ENCODE results near the gene MED15. TPM values are rescaled to one million over a fixed set of nuclear protein-coding genes. Genes with fewer than 3 reads are reported as not detected.
A peak's percentile ranks its signal among the peaks of the same experiment; 100 is the strongest.

Gene MED15
- total RNA-seq, 8 experiments from 2014 or later: 14.3 to 48.2 (median 22.8) TPM

DNA sequence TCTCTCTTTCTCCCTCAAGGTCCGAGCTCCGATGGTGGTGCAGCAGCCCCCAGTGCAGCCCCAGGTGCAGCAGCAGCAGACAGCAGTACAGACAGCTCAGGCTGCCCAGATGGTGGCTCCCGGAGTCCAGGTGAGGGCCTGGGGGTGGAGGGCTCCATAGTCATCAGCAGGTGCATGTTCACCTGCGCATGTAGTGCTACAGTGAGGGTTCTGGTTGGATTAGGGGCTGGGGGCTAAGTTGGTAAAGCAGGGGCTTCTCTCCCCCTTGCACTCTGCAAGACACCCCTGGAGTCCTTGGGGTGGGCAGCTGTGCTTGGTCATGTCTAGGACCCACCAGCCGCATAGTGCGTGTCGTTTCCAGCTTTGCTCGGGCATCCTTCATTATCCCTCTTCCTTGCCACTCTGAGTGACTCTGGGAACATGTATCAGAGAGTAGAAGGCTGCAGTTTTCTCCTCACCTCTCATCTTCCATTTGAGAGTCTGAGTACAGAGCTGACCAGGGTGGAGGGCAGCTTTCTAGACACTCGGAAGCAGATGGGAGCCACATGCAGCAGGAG lies 61.2 kb downstream of the MED15 start:
- H3K4me1 ChIP-seq (replicated peaks in 1 of 2): no peaks in the 10 kb centered on the region
- ATAC-seq (replicated peaks in 6 of 8): no peak
- in situ Hi-C loops (cut with MboI; ENCODE audit: low pct_unique_long_range_greater_than_20kb in 2 of 9, low sequenced_read_pairs in 9 of 9, unreplicated experiment in 9 of 9): loop anchor here in 1 of 9 experiments (25.0 kb wide), 1 partner anchor 94 kb away; no protein-coding TSS in a partner anchor
- H3K27ac ChIP-seq: no peak overlapping the region
- WGBS, 10 experiments: 96 to 100% (median 99%) methylated on average over 2 to 8 of the region's 9 CpGs; no CpG with 5 or more reads in 6 of the 10 experiments
- H3K4me3 ChIP-seq: no peak overlapping the region

DNA sequence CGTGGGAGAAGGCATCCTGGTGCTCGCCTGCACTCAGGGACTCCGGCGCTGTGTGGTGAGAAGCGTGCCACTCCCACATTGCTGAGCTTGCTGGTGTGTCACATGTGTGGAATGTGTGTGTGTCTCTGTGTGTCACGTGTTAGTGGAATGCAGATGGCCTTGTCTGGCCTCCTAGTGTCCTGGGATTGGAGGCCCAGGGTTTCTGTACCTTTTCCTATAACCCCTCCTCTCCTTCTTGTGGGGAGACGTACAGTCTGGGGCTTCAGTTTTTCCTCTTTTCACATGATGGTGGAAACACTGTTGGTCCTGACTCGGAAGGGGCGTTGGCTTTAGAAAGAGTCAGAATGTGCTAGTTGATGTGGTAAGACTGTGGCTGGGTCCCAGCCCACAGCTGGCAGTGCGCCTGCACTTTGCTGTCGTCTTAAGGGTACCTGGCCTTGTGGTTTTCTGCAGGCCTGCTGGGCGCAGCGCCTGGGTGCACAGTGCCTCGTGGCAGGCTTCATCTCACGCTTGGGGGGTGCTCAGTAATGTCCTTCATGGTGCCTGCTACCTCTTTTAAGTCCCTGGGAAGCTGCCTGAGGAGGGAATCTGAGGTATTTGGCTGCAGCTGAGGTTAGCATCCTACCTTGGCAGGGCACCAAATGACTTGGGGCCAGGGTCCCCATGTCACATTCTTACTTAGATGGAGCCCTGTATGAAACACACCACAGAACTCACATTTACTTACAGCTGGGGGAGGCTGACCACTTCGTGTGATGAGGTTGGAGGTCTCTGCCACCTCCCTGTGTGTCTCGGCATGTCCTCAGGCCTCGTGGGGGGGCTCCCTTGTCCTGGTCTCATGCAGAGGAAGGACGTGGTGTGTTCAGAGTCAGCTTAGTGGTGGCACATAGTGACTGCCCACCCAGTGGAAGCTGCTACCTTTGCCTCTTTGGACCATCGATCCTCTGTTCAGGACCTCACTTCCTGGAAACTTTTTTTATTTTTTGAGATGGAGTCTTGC lies 61.9 kb downstream of the MED15 start:
- in situ Hi-C loops (cut with MboI; ENCODE audit: low pct_unique_long_range_greater_than_20kb in 2 of 9, low sequenced_read_pairs in 9 of 9, unreplicated experiment in 9 of 9): loop anchor here in 1 of 9 experiments (25.0 kb wide), 1 partner anchor 93 kb away; no protein-coding TSS in a partner anchor
- H3K4me1 ChIP-seq (replicated peaks in 1 of 2): no peaks in the 10 kb centered on the region
- ATAC-seq (replicated peaks in 6 of 8): peak in 4 of 8 experiments; percentile 25 to 94 (median 90)
- no peak overlapping the region for H3K4me3 ChIP-seq
- H3K27ac ChIP-seq: peak overlapping the region in 1 of 2 donors; percentile 39
- WGBS, 10 experiments: 0 to 98% (median 80%) methylated on average over 1 to 7 of the region's 20 CpGs; no CpG with 5 or more reads in 1 of the 10 experiments

DNA sequence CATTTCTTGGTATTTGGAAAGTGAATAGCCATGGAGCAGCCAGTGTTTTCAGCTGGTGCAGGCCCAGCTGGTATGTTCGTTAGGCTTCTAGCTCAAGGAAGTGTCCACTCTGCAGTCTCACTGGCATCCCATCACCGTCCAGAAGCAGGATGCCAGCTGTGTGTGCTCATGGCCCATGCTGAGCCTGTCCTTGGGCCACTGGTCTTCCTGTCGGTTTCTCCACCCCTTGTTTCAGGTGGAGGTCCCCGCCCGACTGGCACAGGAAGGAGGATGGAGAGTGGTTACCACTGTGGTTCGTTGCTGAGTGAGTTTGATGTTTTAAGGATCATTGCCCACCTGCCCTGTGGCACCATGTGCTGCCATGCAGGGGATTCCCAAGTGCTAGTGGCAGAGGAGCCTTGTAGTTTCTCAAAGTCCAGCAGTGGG lies 63.7 kb downstream of the MED15 start:
- Histone ChIP-seq H3K4me1 (replicated peaks in 1 of 2) (no peaks in the 10 kb centered on the region), H3K4me3 (no peak overlapping the region), H3K27ac (peak overlapping the region in 1 of 2 donors; percentile 65)
- WGBS, 10 experiments: 50 to 100% (median 100%) methylated on average over 1 to 4 of the region's 6 CpGs; no CpG with 5 or more reads in 6 of the 10 experiments
- in situ Hi-C loops (cut with MboI; ENCODE audit: low pct_unique_long_range_greater_than_20kb in 2 of 9, low sequenced_read_pairs in 9 of 9, unreplicated experiment in 9 of 9): loop anchor here in 1 of 9 experiments (25.0 kb wide), 1 partner anchor 91 kb away; no protein-coding TSS in a partner anchor
- no peak for ATAC-seq (replicated peaks in 6 of 8)

DNA sequence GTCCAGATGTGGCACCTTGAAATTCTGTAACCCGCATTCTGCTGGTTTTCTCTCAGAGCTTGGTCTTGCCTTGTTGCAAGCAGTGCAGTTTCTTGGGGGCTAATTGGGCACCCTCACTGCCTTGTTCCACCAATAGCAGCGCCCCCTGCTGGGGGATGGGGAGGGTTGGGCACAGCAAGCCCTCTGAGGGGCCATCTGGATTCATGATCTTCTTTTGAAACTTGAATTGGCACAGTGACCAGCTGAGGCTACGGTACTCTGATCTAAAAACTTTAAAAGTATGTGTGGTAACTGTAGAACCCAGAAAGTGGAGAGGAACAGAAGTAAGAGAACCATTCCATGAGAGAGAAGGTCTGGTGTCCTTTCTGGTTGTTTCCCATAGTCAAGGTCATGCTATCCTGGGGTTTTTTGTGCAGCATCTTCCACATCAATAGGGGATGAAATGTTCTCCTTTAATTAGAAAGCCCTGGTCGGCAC lies 64.2 kb downstream of the MED15 start:
- Histone ChIP-seq H3K4me3 (no peak overlapping the region), H3K27ac (no peak overlapping the region), H3K4me1 (replicated peaks in 1 of 2) (no peaks in the 10 kb centered on the region)
- ATAC-seq (replicated peaks in 6 of 8): peak in 1 of 8 experiments; percentile 23
- 0 to 100% (median 87%) methylated on average over 1 to 3 of the region's 4 CpGs; no CpG with 5 or more reads in 2 of the 10 experiments for WGBS, 10 experiments
- in situ Hi-C loops (cut with MboI; ENCODE audit: low pct_unique_long_range_greater_than_20kb in 2 of 9, low sequenced_read_pairs in 9 of 9, unreplicated experiment in 9 of 9): loop anchor here in 1 of 9 experiments (25.0 kb wide), 1 partner anchor 91 kb away; no protein-coding TSS in a partner anchor

DNA sequence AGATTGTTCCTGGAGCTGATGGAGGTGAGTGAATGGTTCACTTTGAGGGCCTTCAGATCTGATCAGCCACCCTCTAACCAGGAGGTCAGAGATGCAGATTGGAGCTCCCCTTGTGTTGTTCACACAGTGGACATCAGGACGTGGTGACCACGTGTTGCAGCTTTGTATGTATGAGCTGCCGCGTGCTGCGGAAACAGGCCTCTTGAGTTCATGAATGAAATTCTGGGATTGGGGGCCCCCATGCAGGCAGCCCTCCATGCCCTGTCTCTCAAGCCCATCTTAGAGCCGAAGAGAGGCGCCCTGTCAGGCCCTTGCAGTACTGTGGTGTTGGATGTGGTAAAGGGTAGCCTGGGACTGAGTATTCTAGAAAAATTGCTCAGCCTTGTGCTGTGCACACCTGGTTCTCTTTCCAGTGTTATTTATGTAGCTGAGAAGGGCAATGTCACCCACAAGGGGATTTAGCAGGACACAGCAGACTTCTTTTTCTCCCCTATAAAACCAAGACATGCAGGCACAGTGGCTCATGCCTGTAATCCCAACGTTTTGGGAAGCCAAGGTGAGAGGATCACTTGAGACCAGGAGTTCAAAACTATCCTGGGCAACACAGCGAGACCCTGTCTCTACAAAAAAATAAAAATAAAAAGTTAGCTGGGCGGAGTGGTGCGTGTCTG lies 64.9 kb downstream of the MED15 start:
- no peak overlapping the region for H3K27ac ChIP-seq
- no peak for ATAC-seq (replicated peaks in 6 of 8)
- WGBS, 10 experiments: 83 to 100% (median 97%) methylated on average over 1 to 7 of the region's 11 CpGs; no CpG with 5 or more reads in 3 of the 10 experiments
- in situ Hi-C loops (cut with MboI; ENCODE audit: low pct_unique_long_range_greater_than_20kb in 2 of 9, low sequenced_read_pairs in 9 of 9, unreplicated experiment in 9 of 9): loop anchor here in 1 of 9 experiments (25.0 kb wide), 1 partner anchor 90 kb away; no protein-coding TSS in a partner anchor
- H3K4me1 ChIP-seq (replicated peaks in 1 of 2): no peaks in the 10 kb centered on the region
- no peak overlapping the region for H3K4me3 ChIP-seq

DNA sequence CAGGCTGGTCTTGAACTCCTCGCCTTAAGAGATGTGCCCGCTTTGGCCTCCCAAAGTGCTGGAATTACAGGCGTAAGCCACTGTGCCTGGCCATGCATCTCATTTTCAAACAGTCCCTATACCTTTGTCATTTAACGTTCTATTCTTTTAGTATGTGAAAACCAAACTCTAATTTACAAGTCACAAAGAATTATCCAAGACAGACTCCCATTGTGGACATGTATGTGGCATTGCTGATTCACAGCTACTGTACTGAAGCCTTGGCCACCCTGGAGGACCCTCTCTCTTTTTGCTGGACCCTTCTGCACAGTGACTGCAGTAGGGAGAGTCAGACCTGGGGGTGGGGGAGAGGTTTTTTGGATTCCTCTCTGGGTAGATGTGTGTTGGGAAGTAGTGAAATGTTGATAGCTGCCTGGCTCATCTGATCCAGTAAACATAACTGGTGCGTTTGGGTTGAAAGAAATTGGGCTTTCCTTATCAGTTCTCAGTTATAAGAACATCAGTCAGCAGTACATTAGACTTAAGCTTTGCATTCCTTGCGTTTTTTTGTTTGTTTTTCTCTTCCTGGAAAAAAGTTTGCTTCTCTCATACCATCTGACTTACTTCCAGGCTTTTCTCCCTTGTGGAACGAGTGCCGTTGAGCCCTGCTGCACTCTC lies 65.9 kb downstream of the MED15 start:
- H3K27ac ChIP-seq: no peak overlapping the region
- H3K4me3 ChIP-seq: no peak overlapping the region
- 70 to 100% (median 93%) methylated on average over 1 to 7 of the region's 8 CpGs for WGBS, 10 experiments
- in situ Hi-C loops (cut with MboI; ENCODE audit: low pct_unique_long_range_greater_than_20kb in 2 of 9, low sequenced_read_pairs in 9 of 9, unreplicated experiment in 9 of 9): loop anchor here in 1 of 9 experiments (25.0 kb wide), 1 partner anchor 89 kb away; no protein-coding TSS in a partner anchor
- H3K4me1 ChIP-seq (replicated peaks in 1 of 2): no peaks in the 10 kb centered on the region
- ATAC-seq (replicated peaks in 6 of 8): no peak

DNA sequence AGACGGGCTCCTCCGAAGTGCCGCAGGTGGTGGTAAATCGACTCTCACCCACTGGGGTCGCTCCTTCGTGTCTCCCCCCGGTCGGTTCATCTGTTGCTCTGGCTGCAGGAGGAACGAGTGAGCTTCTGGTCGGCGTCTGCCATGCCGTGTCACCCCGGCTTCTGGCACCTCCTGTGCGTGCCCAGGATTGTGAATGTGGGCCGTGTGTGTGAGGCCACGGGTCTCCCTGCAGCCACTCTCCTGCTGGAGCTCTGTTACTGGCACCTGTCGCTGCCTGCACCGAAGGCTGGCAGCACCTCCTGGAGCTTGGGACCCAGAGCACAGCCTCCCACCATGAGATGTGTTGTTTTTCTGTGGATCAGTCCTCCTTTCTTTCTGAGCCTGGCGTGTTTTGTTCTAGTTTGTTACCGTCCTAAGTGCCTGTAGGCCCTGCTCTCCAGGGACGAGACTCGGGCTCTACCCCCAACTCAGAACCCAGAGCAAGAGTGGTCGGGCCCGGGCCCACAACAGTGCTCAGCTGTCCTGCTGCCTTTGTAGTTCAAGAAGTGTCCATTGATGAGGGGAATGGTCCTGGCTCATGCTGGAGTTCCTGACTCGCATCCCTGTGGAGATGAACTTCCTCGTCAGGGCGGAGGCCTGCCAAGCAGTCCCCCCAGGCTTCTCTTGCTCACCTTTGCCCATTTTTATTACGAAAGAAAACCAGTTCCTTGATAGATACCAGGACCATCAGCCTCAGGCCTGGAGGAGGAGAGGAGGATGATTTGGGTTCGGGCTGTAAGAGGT lies 66.6 kb downstream of the MED15 start:
- no peaks in the 10 kb centered on the region for H3K4me1 ChIP-seq (replicated peaks in 1 of 2)
- no peak overlapping the region for H3K27ac ChIP-seq
- no peak overlapping the region for H3K4me3 ChIP-seq
- in situ Hi-C loops (cut with MboI; ENCODE audit: low pct_unique_long_range_greater_than_20kb in 2 of 9, low sequenced_read_pairs in 9 of 9, unreplicated experiment in 9 of 9): loop anchor here in 1 of 9 experiments (25.0 kb wide), 1 partner anchor 88 kb away; no protein-coding TSS in a partner anchor
- no peak for ATAC-seq (replicated peaks in 6 of 8)
- WGBS, 10 experiments: 75 to 100% (median 87%) methylated on average over 3 to 14 of the region's 29 CpGs; no CpG with 5 or more reads in 1 of the 10 experiments

DNA sequence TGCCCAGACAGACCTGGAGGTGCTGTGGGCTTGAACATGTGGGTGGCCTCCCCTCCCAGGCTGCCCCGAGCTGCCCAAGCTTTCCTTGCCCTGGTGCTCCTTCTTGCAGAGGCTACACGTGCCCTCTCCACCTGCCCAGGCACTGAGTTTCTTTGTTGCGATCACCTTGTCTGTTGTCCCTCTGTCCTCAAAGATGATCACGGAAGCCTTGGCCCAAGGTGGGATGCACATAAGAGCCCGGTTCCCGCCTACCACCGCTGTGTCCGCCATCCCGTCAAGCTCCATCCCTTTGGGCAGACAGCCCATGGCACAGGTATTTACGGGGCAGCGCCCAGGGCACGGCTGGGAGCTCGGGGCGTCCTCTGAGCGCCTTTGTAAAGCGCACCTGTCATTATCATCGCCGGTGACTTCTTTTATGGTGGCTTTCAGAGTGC lies 67.5 kb downstream of the MED15 start:
- Histone ChIP-seq H3K4me3 (no peak overlapping the region), H3K4me1 (replicated peaks in 1 of 2) (no peaks in the 10 kb centered on the region), H3K27ac (no peak overlapping the region)
- ATAC-seq (replicated peaks in 6 of 8): no peak
- in situ Hi-C loops (cut with MboI; ENCODE audit: low pct_unique_long_range_greater_than_20kb in 2 of 9, low sequenced_read_pairs in 9 of 9, unreplicated experiment in 9 of 9): loop anchor here in 1 of 9 experiments (25.0 kb wide), 1 partner anchor 87 kb away; no protein-coding TSS in a partner anchor
- 93 to 100% (median 96%) methylated on average over 3 to 17 of the region's 18 CpGs; no CpG with 5 or more reads in 2 of the 10 experiments for WGBS, 10 experiments

DNA sequence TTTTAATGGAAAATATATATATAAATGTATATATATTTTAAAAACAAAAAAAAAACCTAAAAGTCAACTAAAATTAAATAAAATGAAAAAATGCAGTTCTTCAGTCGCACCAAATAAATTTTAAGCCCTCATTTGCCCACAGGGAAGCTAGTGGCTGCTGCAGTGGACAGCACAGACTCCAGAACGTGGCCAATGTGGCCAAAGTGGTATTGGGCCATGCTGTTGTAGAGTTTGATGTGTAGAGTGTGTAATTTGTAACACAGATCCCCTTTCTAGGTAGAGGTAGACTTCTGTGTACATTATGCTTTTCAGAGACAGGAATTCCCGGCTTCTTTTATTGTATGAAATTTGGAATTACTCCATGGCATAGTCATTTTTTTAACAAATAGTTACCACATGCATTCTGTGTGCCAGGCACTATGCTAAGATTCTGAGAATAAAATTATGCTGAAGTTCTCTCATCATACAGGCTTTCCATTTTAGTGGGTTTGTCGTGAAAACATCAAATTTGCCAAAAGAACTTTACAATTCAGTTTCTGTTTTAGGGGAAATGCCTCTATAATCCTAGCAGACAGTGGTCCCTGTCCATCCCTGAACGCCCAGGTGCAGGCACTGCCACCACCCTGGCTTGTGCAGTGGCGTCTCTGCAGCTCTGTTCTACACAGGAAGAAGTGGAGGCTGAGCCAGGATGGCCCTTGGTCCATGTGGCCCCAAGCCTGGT lies 68.5 kb downstream of the MED15 start:
- in situ Hi-C loops (cut with MboI; ENCODE audit: low pct_unique_long_range_greater_than_20kb in 2 of 9, low sequenced_read_pairs in 9 of 9, unreplicated experiment in 9 of 9): no loop called here
- H3K4me3 ChIP-seq: no peak overlapping the region
- no peaks in the 10 kb centered on the region for H3K4me1 ChIP-seq (replicated peaks in 1 of 2)
- WGBS, 10 experiments: 63 to 100% (median 83%) methylated on average over 1 to 5 of the region's 6 CpGs; no CpG with 5 or more reads in 1 of the 10 experiments
- no peak overlapping the region for H3K27ac ChIP-seq
- ATAC-seq (replicated peaks in 6 of 8): no peak

DNA sequence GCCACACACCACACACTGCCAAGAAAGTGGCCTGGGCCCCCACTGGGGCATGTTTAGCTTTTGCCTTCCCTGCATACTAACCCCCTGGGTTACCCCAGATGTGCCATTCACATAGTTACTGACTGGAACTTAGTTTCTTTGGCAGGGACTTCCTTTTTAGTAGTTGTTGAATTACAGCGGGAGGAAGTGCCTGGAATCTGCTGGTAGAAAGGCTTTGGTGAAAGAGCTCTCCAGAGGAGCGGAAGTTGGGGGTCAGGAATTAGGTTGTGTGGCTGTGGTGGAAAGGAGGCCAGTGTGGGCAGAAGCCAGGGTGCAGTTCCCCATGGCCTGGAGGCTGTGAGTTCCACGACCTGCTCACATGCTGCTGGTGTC lies 69.0 kb downstream of the MED15 start:
- 80 to 100% (median 88%) methylated on average over 2 of the region's 3 CpGs; no CpG with 5 or more reads in 6 of the 10 experiments for WGBS, 10 experiments
- H3K4me3 ChIP-seq: no peak overlapping the region
- ATAC-seq (replicated peaks in 6 of 8): peak in 1 of 8 experiments; percentile 60
- in situ Hi-C loops (cut with MboI; ENCODE audit: low pct_unique_long_range_greater_than_20kb in 2 of 9, low sequenced_read_pairs in 9 of 9, unreplicated experiment in 9 of 9): no loop called here
- H3K4me1 ChIP-seq (replicated peaks in 1 of 2): no peaks in the 10 kb centered on the region
- no peak overlapping the region for H3K27ac ChIP-seq

DNA sequence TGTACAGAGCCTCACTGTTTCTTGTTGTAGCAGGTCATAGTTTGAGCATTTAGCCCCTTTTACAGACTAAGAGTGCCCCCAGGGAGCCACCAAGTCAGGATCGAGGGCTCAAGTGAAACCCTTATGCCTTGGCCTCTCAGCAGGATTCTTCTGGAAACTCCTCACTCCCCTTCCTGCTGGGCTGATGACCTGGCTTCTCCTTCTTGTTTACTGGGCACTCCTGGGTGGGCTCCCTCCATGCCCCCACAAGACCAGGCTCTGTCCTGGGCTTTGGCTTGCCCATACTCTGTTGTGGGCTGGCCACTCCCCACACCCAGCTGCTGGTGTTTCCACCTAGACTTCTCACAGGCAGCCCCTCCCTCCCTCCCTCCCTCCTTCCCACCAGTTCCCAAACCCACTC lies 69.6 kb downstream of the MED15 start:
- H3K4me3 ChIP-seq: no peak overlapping the region
- 50 to 100% methylated on average over 1 of the region's 1 CpG; no CpG with 5 or more reads in 8 of the 10 experiments for WGBS, 10 experiments
- ATAC-seq (replicated peaks in 6 of 8): peak in 1 of 8 experiments; percentile 13
- H3K27ac ChIP-seq: no peak overlapping the region
- no peaks in the 10 kb centered on the region for H3K4me1 ChIP-seq (replicated peaks in 1 of 2)
- in situ Hi-C loops (cut with MboI; ENCODE audit: low pct_unique_long_range_greater_than_20kb in 2 of 9, low sequenced_read_pairs in 9 of 9, unreplicated experiment in 9 of 9): no loop called here

All from motor neuron (in vitro differentiated cells).